Natural killer cell (primary cell): Measurements from ENCODE around the gene NRDC. TPM values are rescaled to one million over a fixed set of nuclear protein-coding genes. Genes with fewer than 3 reads are reported as not detected.

ENCODE experiments used
- ATAC-seq, 3 donors: fragments of 150-1000 bp in 2 of 3; fragments of 200-7000 bp in 1 of 3; cut with Tn5 transposase; 1 replicate in 1 of 3; 2 replicates in 2 of 3; pipeline ENCODE4 v1.10.0; 2021; ENCODE audit warnings: mild to moderate bottlenecking in 2 of 3, moderate library complexity in 2 of 3
- DNase-seq, 2 donors: peaks; one replicate each; pipeline versions ENCODE4 v3.0.0 to v3.0.0-alpha.2; 2013 to 2021; ENCODE audit warnings: mixed read lengths in 1 of 2
- H3K27ac ChIP-seq: one replicate; pipeline ENCODE4 v1.5.1; 2013; ENCODE audit warnings: mild to moderate bottlenecking, low read length
- H3K27me3 ChIP-seq: one replicate; pipeline ENCODE4 v1.6.1; 2013; ENCODE audit warnings: low read length; ENCODE audit not compliant: control insufficient read depth, insufficient read depth
- H3K36me3 ChIP-seq: one replicate; pipeline ENCODE4 v1.6.1; 2013; ENCODE audit warnings: low read length; ENCODE audit not compliant: control insufficient read depth, insufficient read depth
- H3K4me1 ChIP-seq: one replicate; pipeline ENCODE4 v1.6.1; 2013; ENCODE audit warnings: low read length; ENCODE audit not compliant: control insufficient read depth, insufficient read depth
- H3K4me3 ChIP-seq: one replicate; pipeline ENCODE4 v1.5.1; 2013; ENCODE audit warnings: low read length
- H3K9me3 ChIP-seq: one replicate; pipeline ENCODE4 v1.6.1; 2013; ENCODE audit warnings: low read length; ENCODE audit not compliant: control insufficient read depth, insufficient read depth
- H3K27ac Mint-ChIP-seq, 2 donors: one replicate each; pipeline ENCODE4 v1.8.0; 2022; ENCODE audit warnings: mild to moderate bottlenecking in 2 of 2, mixed read lengths in 2 of 2, moderate library complexity in 1 of 2
- H3K27me3 Mint-ChIP-seq, 2 donors: one replicate each; pipeline ENCODE4 v1.8.0; 2022; ENCODE audit warnings: low read depth in 2 of 2, mixed read lengths in 2 of 2
- H3K36me3 Mint-ChIP-seq: one replicate; pipeline ENCODE4 v1.8.0; 2022; ENCODE audit warnings: mixed read lengths
- H3K4me1 Mint-ChIP-seq, 2 donors: one replicate each; pipeline ENCODE4 v1.8.0; 2022; ENCODE audit warnings: mixed read lengths in 2 of 2
- H3K4me3 Mint-ChIP-seq: one replicate; pipeline ENCODE4 v1.8.0; 2022; ENCODE audit warnings: mild to moderate bottlenecking, moderate library complexity, mixed read lengths
- H3K9me3 Mint-ChIP-seq, 2 donors: one replicate each; pipeline ENCODE4 v1.8.0; 2022; ENCODE audit warnings: mixed read lengths in 2 of 2
- WGBS: methylation state at CpG from one replicate; pipeline ENCODE4 v1.1.7; 2013; ENCODE audit warnings: missing lambda C conversion rate; ENCODE audit not compliant: insufficient coverage; 5-methylcytosine and 5-hydroxymethylcytosine counted together
- intact Hi-C: fragments of 100-400 bp; cut with micrococcal nuclease; formaldehyde crosslinking; loops from one replicate; pipeline ENCODE4 v1.14.2; 2022
- total RNA-seq, 4 donors: library from RNA; stranded (reverse); fragments of 120-200 nt in 1 of 4; gene quantifications; one replicate each; pipeline versions ENCODE4 v1.2.3 to v1.2.4, GENCODE V29; 2013 to 2022
- TF ChIP-seq, protein P1 (sequence below): fragments of 200-600 bp; IDR thresholded peaks from one replicate; pipeline ENCODE4 v1.8.0; 2022; ENCODE audit warnings: antibody characterized with exemption

Gene NRDC
- total RNA-seq, 3 donors from 2014 or later (not counting 1 experiment from before 2014, with no cell fraction given), result 122 to 165 (median 145) TPM

- intact Hi-C loops, result no loop called here
- no peak overlapping the region for H3K27ac ChIP-seq
- 90% methylated on average over 2 of the region's 3 CpGs for WGBS
- H3K4me3 ChIP-seq, result no peak overlapping the region
- H3K4me3 Mint-ChIP-seq, result no peak overlapping the region
- H3K9me3 Mint-ChIP-seq, result no peaks in the 10 kb centered on the region
- DNase-seq (no peak), ATAC-seq (no peak)
- H3K27ac Mint-ChIP-seq, result no peak overlapping the region
- H3K9me3 ChIP-seq, result peaks cover 2% of the 10 kb centered on the region
- H3K4me1 Mint-ChIP-seq, result peaks cover 10 to 17% of the 10 kb centered on the region in 2 donors
- H3K4me1 ChIP-seq, result no peaks in the 10 kb centered on the region
- TF ChIP-seq, protein P1, sequence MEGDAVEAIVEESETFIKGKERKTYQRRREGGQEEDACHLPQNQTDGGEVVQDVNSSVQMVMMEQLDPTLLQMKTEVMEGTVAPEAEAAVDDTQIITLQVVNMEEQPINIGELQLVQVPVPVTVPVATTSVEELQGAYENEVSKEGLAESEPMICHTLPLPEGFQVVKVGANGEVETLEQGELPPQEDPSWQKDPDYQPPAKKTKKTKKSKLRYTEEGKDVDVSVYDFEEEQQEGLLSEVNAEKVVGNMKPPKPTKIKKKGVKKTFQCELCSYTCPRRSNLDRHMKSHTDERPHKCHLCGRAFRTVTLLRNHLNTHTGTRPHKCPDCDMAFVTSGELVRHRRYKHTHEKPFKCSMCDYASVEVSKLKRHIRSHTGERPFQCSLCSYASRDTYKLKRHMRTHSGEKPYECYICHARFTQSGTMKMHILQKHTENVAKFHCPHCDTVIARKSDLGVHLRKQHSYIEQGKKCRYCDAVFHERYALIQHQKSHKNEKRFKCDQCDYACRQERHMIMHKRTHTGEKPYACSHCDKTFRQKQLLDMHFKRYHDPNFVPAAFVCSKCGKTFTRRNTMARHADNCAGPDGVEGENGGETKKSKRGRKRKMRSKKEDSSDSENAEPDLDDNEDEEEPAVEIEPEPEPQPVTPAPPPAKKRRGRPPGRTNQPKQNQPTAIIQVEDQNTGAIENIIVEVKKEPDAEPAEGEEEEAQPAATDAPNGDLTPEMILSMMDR, result no peak
- peaks cover 19% of the 10 kb centered on the region for H3K36me3 ChIP-seq
- no peaks in the 10 kb centered on the region for H3K27me3 Mint-ChIP-seq
- peaks cover 8% of the 10 kb centered on the region for H3K36me3 Mint-ChIP-seq
- H3K27me3 ChIP-seq, result no peaks in the 10 kb centered on the region
Observed at GRCh38 chr1:51749151-51749550, 129.4 kb downstream of the NRDC start.

DNA sequence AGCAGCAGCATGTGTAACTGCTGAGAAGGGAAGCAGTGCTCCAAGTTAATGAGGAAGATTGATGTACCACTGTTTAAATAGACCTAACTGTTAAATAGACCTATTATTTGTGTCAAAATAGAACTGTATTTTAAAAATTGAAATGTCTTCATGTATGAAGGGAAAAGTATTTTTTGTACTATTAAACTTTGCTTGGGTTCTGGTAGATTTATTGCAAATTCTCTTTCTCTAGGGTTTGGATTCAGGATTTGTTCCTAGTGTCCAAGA, 133.3 kb downstream of the NRDC start:
- no peaks in the 10 kb centered on the region for H3K36me3 Mint-ChIP-seq
- intact Hi-C loops, result no loop called here
- Histone ChIP-seq H3K4me1 (no peaks in the 10 kb centered on the region), H3K27ac (no peak overlapping the region), H3K4me3 (no peak overlapping the region), H3K36me3 (peaks cover 5% of the 10 kb centered on the region), H3K27me3 (no peaks in the 10 kb centered on the region), H3K9me3 (no peaks in the 10 kb centered on the region)
- no peak overlapping the region for H3K4me3 Mint-ChIP-seq
- H3K27me3 Mint-ChIP-seq, result no peaks in the 10 kb centered on the region
- peak overlapping the region in 1 of 2 donors; percentile 10 for H3K27ac Mint-ChIP-seq
- H3K4me1 Mint-ChIP-seq, result peaks cover 15 to 24% of the 10 kb centered on the region in 2 donors
- H3K9me3 Mint-ChIP-seq, result no peaks in the 10 kb centered on the region
- DNase-seq, result no peak
- ATAC-seq, result no peak
- TF ChIP-seq, protein P1, result no peak

- H3K4me1 ChIP-seq, result no peaks in the 10 kb centered on the region
- H3K9me3 ChIP-seq, result no peaks in the 10 kb centered on the region
- no peaks in the 10 kb centered on the region for H3K27me3 ChIP-seq
- ATAC-seq (no peak), DNase-seq (no peak)
- WGBS, result 82% methylated on average over 2 of the region's 4 CpGs
- peak overlapping the region in 1 of 2 donors; percentile 10 for H3K27ac Mint-ChIP-seq
- no peak overlapping the region for H3K27ac ChIP-seq
- no peak overlapping the region for H3K4me3 ChIP-seq
- no peaks in the 10 kb centered on the region for H3K9me3 Mint-ChIP-seq
- no peaks in the 10 kb centered on the region for H3K36me3 Mint-ChIP-seq
- H3K4me3 Mint-ChIP-seq, result no peak overlapping the region
- intact Hi-C loops, result no loop called here
- H3K4me1 Mint-ChIP-seq, result peaks cover 15 to 24% of the 10 kb centered on the region in 2 donors
- TF ChIP-seq, protein P1, result no peak
- H3K27me3 Mint-ChIP-seq, result no peaks in the 10 kb centered on the region
- H3K36me3 ChIP-seq, result peaks cover 3% of the 10 kb centered on the region
Observed at GRCh38 chr1:51744506-51745303, 133.8 kb downstream of the NRDC start.
